Measurements from ENCODE around the gene EIF2A.

DNA sequence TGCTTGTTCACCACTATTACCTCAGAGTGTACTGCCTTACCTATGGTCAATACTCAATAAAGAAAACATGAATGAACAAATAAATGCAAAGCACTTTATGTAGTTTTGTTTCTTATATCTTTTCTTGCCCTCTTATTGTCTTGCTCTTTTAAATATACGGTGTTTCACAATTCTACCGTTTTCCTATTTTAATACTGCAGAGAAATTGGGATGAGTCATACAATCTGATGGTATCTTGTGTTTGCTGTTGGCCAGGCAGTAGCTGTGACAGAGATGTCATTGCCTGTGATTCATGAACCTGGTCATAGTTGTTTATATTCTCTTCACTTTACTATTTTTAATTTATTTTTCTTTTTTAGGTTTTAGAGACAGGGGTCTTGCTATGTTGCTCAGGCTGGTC lies 48.6 kb upstream of the EIF2A start:
- TF ChIP-seq, protein P1, sequence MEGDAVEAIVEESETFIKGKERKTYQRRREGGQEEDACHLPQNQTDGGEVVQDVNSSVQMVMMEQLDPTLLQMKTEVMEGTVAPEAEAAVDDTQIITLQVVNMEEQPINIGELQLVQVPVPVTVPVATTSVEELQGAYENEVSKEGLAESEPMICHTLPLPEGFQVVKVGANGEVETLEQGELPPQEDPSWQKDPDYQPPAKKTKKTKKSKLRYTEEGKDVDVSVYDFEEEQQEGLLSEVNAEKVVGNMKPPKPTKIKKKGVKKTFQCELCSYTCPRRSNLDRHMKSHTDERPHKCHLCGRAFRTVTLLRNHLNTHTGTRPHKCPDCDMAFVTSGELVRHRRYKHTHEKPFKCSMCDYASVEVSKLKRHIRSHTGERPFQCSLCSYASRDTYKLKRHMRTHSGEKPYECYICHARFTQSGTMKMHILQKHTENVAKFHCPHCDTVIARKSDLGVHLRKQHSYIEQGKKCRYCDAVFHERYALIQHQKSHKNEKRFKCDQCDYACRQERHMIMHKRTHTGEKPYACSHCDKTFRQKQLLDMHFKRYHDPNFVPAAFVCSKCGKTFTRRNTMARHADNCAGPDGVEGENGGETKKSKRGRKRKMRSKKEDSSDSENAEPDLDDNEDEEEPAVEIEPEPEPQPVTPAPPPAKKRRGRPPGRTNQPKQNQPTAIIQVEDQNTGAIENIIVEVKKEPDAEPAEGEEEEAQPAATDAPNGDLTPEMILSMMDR (IDR thresholded peaks at IDR 0.05), result no peak
- no peak for TF ChIP-seq POLR2A (IDR thresholded peaks at IDR 0.05)

Data from thyroid gland (tissue), 4 donors.